ENCODE data around the gene RFTN1.

Gene RFTN1

DNA sequence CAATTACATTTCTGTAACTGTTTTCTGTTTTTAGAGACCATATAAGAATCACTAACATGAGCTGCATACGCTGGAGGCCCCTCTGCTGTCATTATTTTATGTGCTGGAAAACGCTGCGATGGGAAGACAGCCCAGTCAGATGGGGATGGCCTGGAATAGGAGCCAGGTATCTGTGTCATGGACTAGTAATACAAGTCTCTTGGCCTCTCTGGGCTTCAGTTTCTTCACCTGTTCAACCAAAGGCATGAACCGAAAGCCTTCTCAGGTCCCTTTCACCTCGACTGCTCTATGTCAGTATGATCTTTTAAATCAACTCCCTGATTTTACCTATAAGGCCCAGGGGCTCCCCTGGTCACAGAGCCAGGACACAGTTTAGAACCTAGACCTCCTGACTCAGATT, 14.6 kb upstream of the RFTN1 start:
- H3K4me3 ChIP-seq: no peak overlapping the region

DNA sequence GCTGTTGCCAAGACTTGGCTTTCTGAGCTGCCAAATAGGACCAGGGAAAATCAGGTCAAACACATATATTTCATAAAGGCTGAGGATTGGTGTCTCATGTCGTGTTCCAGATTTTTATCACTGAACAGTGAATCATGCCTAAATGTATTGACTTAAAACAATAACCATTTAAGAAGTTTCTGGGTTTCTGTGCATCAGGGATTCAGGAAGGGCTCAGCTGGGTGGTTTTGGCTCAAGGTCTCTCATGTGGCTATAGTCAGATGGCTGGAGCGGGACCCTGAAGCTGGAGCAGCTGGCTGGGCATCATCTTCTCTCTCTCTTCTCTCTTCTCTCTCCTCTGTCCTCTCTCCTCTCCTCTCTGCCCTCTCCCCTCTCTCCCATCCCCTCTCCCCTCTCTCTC, 10.7 kb upstream of the RFTN1 start:
- H3K4me1 ChIP-seq: no peaks in the 10 kb centered on the region
- no peak overlapping the region for H3K4me3 ChIP-seq
- no peak for DNase-seq
- TF ChIP-seq, protein P1, sequence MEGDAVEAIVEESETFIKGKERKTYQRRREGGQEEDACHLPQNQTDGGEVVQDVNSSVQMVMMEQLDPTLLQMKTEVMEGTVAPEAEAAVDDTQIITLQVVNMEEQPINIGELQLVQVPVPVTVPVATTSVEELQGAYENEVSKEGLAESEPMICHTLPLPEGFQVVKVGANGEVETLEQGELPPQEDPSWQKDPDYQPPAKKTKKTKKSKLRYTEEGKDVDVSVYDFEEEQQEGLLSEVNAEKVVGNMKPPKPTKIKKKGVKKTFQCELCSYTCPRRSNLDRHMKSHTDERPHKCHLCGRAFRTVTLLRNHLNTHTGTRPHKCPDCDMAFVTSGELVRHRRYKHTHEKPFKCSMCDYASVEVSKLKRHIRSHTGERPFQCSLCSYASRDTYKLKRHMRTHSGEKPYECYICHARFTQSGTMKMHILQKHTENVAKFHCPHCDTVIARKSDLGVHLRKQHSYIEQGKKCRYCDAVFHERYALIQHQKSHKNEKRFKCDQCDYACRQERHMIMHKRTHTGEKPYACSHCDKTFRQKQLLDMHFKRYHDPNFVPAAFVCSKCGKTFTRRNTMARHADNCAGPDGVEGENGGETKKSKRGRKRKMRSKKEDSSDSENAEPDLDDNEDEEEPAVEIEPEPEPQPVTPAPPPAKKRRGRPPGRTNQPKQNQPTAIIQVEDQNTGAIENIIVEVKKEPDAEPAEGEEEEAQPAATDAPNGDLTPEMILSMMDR (IDR thresholded peaks at IDR 0.05): no peak
- intact Hi-C loops (cut with DNase I; ENCODE audit: low total_unique reads): no loop called here
- no peaks in the 10 kb centered on the region for H3K36me3 ChIP-seq
- no peaks in the 10 kb centered on the region for H3K27me3 ChIP-seq
- H3K9me3 ChIP-seq: peaks cover 0 to 3% (median 0%) of the 10 kb centered on the region in 3 donors
- no peak overlapping the region for H3K27ac ChIP-seq

More for the DNA sequence above, 14.6 kb upstream of the RFTN1 start:
- Histone ChIP-seq H3K9me3 (peaks cover 0 to 3% (median 0%) of the 10 kb centered on the region in 3 donors), H3K36me3 (no peaks in the 10 kb centered on the region), H3K4me1 (no peaks in the 10 kb centered on the region), H3K27me3 (no peaks in the 10 kb centered on the region), H3K27ac (no peak overlapping the region)
- DNase-seq: no peak
- intact Hi-C loops (cut with DNase I; ENCODE audit: low total_unique reads): no loop called here
- TF ChIP-seq, protein P1 (IDR thresholded peaks at IDR 0.05): no peak

DNA sequence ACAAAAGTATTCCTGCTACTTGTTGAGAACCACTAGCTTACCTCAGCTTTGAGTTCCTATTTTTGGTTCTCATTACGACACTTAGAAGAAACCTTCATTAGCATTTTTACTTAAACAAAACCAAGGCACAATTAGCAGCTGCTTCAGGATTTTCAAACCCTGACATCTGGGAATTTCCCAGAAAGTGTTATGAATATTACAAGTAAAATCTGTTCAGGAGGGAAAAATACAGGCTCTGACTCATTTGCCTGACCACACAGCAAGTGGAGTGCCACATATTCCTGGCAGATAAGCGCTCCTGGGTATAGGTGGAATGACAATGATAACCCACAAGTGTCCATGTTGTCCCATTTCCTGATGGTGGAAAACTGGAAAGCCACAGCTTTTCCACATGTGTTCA, 10.3 kb upstream of the RFTN1 start:
- H3K9me3 ChIP-seq: peaks cover 0 to 3% (median 0%) of the 10 kb centered on the region in 3 donors
- TF ChIP-seq, protein P1 (IDR thresholded peaks at IDR 0.05): no peak
- H3K27me3 ChIP-seq: no peaks in the 10 kb centered on the region
- H3K4me1 ChIP-seq: no peaks in the 10 kb centered on the region
- H3K36me3 ChIP-seq: no peaks in the 10 kb centered on the region
- intact Hi-C loops (cut with DNase I; ENCODE audit: low total_unique reads): no loop called here
- no peak for DNase-seq
- no peak overlapping the region for H3K4me3 ChIP-seq
- H3K27ac ChIP-seq: no peak overlapping the region

GRCh38 chr3:16522834-16523233, 9.3 kb upstream of the RFTN1 start:
- H3K27ac ChIP-seq: no peak overlapping the region
- H3K4me3 ChIP-seq: no peak overlapping the region
- intact Hi-C loops (cut with DNase I; ENCODE audit: low total_unique reads): no loop called here
- TF ChIP-seq, protein P1 (IDR thresholded peaks at IDR 0.05): no peak
- H3K27me3 ChIP-seq: no peaks in the 10 kb centered on the region
- DNase-seq: no peak
- peaks cover 0 to 3% (median 0%) of the 10 kb centered on the region in 3 donors for H3K9me3 ChIP-seq
- no peaks in the 10 kb centered on the region for H3K4me1 ChIP-seq
- H3K36me3 ChIP-seq: no peaks in the 10 kb centered on the region

- Histone ChIP-seq H3K36me3 (no peaks in the 10 kb centered on the region), H3K4me3 (no peak overlapping the region), H3K27ac (no peak overlapping the region), H3K4me1 (peaks cover 0 to 6% (median 0%) of the 10 kb centered on the region in 4 donors), H3K27me3 (no peaks in the 10 kb centered on the region), H3K9me3 (peaks cover 0 to 3% (median 0%) of the 10 kb centered on the region in 3 donors)
- no peak for DNase-seq
- intact Hi-C loops (cut with DNase I; ENCODE audit: low total_unique reads): no loop called here
- TF ChIP-seq, protein P1 (IDR thresholded peaks at IDR 0.05): no peak
Measured at GRCh38 chr3:16520970-16521881, 7.7 kb upstream of the RFTN1 start.

All from tibial artery (tissue), 4 donors.